SKM-1 treated with dmso at 0.1 percent for 144 hours (cell line): ENCODE measurements around the gene MT1A.

Experiments
- DNase-seq: peaks from one replicate; lab custom pipeline; 2025; ENCODE audit not compliant: unreplicated experiment; lab: John Stamatoyannopoulos, UW

The MT1A gene

GRCh38 chr16:56637814-56638750, at the start of gene MT1A:
MT1A (plus strand) TSS chr16:56638666; CDS start chr16:56638739, 73 bp downstream.
- no peak for DNase-seq

- DNase-seq = no peak
Measured at GRCh38 chr16:56588781-56589140, 49.7 kb upstream of the MT1A start.

DNA sequence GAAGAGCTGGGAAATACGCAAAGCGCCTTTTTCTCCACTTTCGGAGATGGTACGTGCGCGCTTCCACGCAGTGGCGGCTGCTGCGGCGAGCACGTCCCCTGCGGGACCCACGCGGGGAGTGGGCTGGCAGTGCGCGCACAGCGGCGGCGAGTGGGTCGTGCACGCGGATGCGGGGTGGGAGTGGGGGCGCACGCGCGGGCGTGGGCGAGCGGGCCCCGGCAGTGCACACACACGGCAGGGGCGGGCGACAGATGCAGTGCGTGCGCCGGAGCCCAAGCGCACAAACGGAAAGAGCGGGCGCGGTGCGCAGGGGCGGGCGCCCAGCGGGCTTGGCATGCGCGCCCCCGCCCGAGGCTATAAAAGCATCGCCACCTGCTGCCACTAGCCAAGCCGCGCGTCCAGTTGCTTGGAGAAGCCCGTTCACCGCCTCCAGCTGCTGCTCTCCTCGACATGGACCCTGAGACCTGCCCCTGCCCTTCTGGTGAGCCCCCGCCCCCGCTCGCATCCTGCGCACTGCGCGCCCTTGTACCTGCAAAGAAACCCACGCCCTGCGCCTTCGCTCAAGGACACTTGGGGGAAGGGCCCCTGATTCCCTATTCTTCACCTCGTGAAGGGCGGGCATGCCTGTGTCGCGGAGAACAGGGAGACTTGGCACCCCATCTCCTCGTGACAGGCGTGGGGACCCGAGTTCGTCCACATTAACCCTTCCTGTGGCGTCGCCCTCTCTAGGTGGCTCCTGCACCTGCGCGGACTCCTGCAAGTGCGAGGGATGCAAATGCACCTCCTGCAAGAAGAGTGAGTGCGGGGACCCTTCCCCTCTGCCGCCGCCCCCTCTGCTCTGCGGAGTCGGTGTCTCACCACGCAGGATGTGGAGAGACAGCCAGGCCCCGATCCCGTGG, 49.1 kb upstream of the MT1A start, which contains the start of gene MT3:
MT3 (plus strand) TSS at position 388 of the 899 bp plus-strand sequence; CDS start at position 451, 63 bp downstream.
- DNase-seq = no peak

- peak; percentile 86 for DNase-seq
Measured at GRCh38 chr16:56591377-56592060, 46.9 kb upstream of the MT1A start.

GRCh38 chr16:56593573-56594291, 44.7 kb upstream of the MT1A start:
- no peak for DNase-seq

- no peak for DNase-seq
Measured at GRCh38 chr16:56594292-56594619, 44.2 kb upstream of the MT1A start.

GRCh38 chr16:56600398-56600999, 38.0 kb upstream of the MT1A start:
- peak; percentile 55 for DNase-seq

DNA sequence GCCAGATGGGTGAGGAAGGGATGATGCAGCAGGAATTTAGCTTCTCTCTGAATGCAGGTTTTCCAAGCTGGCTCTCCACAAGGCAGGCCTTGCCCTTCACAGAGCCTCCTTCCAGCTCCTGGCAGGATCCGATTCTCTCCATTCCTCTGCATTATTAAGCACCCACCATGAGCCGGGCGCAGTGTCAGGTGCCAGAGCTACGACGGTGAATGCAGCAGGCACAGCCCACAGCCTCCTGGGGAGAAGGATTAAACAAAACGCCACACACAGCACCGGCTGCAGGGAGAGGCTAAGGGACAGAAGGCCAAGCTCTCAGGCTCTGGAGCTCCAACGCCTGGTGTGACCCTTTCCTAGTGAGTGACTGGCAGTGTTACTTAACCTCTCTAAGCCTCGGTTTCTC, 37.1 kb upstream of the MT1A start:
- no peak for DNase-seq

DNA sequence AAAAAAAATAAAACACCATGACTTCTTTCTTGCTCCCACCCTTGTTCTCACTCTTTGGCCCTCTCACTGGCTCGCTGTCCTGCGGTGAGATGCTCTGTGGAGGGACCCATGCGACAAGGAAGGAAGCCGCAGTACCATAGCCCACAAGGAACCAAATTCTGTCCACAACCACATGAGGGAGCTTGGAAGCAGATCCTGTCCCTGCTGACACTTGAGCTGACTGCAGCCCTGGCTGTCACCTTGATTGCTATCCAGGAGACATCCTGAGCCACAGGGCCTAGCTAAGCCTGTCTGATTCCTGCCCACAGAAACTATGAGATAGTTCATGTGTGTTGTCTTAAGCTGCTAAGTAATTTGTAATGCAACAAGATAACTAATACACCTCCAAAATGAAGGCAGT, 34.9 kb upstream of the MT1A start:
- DNase-seq = no peak

- DNase-seq = no peak
Measured at GRCh38 chr16:56604966-56605365, 33.5 kb upstream of the MT1A start.

- no peak for DNase-seq
Measured at GRCh38 chr16:56605475-56605874, 33.0 kb upstream of the MT1A start.

DNA sequence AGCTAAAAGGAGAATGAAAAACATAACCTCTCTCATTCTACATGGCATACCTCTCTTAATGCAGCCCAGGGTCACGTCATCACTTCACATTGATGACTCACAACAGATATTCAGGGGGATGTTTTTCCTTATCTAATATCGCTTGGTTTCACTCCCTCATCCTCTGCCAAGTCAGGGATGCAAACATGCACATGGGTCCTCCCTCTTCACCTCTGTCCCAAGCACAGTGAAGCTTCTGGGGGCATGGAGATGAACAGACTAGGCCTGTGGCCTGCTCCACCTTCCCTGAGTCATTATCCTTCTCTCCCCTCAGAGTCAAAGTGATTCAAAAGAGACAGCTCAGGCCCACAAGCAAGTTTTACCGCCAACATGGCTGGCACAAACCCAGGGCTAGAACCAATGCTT, 32.4 kb upstream of the MT1A start:
- DNase-seq = no peak

DNA sequence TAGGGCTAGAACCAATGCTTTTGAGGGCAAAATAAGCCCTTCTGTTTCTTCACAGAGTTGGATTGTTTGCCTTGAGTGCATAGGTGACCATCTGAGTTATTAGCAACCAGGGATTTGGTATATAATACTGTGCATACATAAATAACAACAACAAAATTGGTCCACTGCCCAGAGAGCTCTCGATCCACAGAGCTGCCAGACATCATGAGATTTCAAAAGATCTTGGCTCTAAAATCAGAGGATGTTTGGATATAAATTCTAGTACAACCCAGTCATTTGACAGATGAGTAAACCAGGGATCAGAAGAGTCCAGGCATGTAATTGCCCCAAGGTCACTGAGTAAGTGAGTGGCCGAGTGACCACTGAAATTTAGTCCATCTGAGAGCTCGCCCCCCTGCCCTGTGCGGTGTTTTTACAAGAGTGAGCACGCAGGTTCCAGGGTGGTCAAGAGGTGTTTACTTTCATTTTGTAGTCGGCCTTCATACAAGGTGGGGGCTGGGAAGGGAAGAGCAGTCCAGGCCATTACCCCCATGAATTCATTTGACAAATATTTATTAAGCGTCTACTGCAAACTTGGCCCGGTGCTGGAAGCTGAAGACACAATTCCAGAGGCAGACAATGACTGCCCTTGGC, 31.9 kb upstream of the MT1A start:
- no peak for DNase-seq

DNA sequence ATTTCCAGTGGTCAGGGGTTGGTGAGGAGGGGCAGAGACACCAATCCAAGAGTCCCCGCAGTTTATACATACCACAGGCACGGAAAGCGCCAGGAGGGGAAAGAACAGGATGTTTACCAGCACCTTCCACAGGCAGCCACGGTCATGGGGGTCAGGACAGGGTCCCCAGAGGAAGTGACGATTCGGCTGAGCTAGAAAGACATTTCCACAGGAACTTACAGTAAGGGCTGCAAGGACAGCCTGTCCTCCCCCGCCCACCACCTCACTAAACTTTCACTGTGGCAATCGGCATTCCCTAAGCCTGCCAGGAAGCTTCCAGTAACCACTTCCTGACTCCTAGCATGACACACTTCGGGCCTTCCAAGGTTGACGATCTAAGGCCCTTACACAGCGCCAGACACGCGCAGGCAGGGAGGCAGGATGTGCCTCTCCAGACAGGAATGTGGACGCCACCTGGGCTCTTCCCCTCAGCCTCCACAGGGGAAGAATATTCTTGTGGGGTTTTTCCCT, 31.3 kb upstream of the MT1A start:
- no peak for DNase-seq

DNA sequence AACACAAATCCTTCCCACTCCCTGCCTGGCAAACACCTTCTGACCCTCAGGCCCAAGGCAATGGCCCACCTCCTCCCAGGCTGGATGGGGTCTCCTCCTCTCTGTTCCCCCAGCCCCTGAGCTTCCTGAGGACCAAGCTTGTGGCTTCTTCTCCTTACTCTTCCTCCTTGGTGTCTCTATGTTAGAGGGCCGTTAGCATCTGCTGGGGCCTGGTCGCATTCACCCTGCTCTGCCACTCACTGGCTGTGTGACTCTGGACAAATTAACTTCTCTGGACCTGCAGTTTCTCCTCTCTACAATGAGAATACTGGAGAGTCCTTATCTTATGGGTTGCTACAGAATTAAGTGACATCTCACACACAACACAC, 30.8 kb upstream of the MT1A start:
- DNase-seq = no peak

DNA sequence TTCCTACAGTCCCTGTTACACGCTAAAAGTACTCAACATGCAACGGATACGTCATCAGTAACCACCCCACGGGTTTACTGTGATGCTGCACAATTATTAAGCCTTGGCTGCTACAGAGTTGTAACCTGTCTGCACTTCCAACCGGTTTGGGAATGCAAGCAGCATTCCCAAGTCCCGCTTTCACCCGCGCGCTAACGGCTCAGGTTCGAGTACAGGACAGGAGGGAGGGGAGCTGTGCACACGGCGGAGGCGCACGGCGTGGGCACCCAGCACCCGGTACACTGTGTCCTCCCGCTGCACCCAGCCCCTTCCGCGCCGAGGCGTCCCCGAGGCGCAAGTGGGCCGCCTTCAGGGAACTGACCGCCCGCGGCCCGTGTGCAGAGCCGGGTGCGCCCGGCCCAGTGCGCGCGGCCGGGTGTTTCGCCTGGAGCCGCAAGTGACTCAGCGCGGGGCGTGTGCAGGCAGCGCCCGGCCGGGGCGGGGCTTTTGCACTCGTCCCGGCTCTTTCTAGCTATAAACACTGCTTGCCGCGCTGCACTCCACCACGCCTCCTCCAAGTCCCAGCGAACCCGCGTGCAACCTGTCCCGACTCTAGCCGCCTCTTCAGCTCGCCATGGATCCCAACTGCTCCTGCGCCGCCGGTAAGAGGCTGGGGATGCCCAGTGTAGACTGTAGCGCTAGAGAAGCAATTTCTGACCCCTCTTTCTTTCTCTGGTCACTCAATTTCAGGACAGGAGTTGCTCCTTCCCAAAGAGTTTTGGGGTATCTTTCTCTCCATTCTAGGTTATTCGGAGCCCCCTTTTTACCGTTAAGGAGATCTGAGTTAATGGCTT, 30.2 kb upstream of the MT1A start, which contains the start of gene MT2A:
MT2A (plus strand) TSS at position 542 of the 833 bp plus-strand sequence; CDS start at position 614, 72 bp downstream.
- DNase-seq = peak; percentile 98

- no peak for DNase-seq
Measured at GRCh38 chr16:56608876-56609462, 29.5 kb upstream of the MT1A start.

GRCh38 chr16:56609463-56609921, 29.0 kb upstream of the MT1A start:
- DNase-seq = peak; percentile 84
